Measurements from ENCODE around the gene PPP2R2D. TPM values are rescaled to one million over a fixed set of nuclear protein-coding genes. Genes with fewer than 3 reads are reported as not detected.

Gene PPP2R2D
- total RNA-seq, 1 donor from 2014 or later: 37.4 TPM

DNA sequence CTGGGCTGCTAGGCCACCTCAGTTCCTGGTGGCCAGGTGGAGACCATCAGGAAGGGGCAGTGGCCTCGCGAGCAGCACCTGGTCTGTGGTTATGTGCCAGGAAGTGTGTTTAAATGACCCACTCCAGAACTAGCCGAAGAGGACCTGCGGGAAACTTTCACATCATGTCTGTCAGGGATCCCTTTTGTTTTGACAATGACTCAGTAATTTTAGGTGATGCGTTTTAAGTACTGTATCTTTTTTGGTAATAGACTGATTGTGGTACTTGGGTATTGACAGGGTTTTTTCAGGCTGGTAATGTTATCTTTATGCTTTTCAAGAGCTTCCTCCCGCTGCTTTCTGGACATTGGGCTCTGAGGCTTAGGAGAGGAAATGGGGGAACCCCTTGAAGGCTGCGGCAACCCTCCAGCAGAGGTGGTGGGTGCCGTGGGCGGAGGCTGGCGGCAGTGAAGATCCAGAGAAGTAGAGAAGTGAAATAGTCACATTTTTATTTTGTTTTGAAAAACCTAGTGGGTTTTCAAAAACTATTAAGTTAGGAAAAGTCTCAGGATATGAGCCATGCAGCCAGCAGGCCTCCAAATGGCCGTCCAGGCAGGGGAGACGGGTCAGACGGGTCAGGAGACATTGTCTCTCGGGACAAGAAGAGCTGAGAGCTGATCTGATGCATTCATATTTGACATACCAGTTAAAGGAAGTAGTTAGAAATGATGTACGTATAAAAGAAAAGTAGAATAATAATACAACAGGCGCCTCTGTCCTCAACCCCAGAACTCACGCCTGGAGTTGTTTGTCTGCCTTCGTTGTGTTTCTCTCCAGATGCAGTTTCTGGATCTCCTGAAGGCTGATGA, 27.7 kb downstream of the PPP2R2D start:
- Histone ChIP-seq H3K27me3 (ENCODE audit: control insufficient read depth, insufficient read depth, low read length) (no peaks in the 10 kb centered on the region), H3K4me3 (ENCODE audit: low read depth, low read length) (no peak overlapping the region), H3K36me3 (ENCODE audit: control insufficient read depth, insufficient read depth, low read length) (no peaks in the 10 kb centered on the region)
- DNase-seq (ENCODE audit: low read depth): no peak
- TF ChIP-seq, protein P1, sequence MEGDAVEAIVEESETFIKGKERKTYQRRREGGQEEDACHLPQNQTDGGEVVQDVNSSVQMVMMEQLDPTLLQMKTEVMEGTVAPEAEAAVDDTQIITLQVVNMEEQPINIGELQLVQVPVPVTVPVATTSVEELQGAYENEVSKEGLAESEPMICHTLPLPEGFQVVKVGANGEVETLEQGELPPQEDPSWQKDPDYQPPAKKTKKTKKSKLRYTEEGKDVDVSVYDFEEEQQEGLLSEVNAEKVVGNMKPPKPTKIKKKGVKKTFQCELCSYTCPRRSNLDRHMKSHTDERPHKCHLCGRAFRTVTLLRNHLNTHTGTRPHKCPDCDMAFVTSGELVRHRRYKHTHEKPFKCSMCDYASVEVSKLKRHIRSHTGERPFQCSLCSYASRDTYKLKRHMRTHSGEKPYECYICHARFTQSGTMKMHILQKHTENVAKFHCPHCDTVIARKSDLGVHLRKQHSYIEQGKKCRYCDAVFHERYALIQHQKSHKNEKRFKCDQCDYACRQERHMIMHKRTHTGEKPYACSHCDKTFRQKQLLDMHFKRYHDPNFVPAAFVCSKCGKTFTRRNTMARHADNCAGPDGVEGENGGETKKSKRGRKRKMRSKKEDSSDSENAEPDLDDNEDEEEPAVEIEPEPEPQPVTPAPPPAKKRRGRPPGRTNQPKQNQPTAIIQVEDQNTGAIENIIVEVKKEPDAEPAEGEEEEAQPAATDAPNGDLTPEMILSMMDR (IDR thresholded peaks at IDR 0.05; ENCODE audit: insufficient read depth, low read length, poor library complexity, severe bottlenecking): no peak

DNA sequence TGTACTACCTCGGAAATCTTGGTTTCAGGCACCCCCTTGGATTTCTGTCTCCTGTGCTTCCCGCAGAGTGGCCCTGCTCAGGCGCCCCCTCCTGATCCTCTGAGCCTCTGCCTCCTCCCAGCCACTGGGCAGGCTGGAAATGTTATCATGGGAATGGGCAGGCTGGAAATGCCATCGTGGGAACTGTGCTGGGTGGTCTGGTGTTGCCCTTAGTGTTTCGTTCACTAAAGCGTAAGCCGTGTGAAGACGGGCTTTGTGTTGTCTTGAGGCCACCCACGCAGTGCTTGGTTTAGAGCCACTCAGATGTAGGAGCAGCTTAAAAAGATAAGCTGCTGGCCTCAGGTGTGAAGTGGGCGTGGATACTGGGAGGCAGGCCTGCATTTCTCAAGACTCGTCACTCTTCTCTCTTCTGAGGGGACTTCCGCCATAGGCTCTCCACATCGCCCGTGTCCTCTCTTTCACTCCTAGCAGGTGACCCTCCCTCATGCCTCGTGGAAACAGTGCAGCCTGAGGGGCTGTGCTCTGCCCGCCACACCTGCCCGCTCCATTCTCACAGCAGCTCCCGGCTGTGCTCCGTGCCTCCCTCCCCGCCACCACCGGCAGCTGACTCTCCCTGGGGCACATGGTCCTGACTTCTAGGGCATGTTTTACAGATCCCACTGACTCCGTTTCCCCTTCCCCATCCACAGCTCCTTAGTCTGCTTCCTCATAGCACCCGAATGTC, 28.5 kb downstream of the PPP2R2D start:
- Histone ChIP-seq H3K27me3 (ENCODE audit: control insufficient read depth, insufficient read depth, low read length) (no peaks in the 10 kb centered on the region), H3K4me3 (ENCODE audit: low read depth, low read length) (no peak overlapping the region), H3K36me3 (ENCODE audit: control insufficient read depth, insufficient read depth, low read length) (no peaks in the 10 kb centered on the region)
- DNase-seq (ENCODE audit: low read depth): no peak
- TF ChIP-seq, protein P1 (IDR thresholded peaks at IDR 0.05; ENCODE audit: insufficient read depth, low read length, poor library complexity, severe bottlenecking): no peak

DNA sequence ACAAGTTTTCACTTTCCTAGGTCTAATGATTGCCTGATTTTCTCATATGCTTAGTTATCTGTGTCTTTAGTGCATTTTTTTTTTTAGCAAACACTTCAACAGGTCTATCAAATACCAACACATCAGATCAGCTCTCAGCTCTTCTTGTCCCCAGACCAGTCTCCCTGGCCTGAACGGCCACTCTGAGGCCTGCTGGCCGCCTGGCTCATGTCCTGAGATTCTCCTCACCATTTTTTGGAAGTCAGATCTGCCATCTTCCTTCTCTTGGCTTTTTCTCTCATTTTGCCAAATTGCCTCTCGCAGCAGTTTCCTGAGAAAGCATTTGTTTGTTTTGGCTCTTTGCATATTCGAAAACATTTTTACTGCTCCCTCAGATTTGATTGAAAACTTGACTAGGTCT, 29.3 kb downstream of the PPP2R2D start:
- TF ChIP-seq, protein P1 (IDR thresholded peaks at IDR 0.05; ENCODE audit: insufficient read depth, low read length, poor library complexity, severe bottlenecking): no peak
- Histone ChIP-seq H3K27me3 (ENCODE audit: control insufficient read depth, insufficient read depth, low read length) (no peaks in the 10 kb centered on the region), H3K36me3 (ENCODE audit: control insufficient read depth, insufficient read depth, low read length) (no peaks in the 10 kb centered on the region), H3K4me3 (ENCODE audit: low read depth, low read length) (no peak overlapping the region)
- DNase-seq (ENCODE audit: low read depth): no peak

DNA sequence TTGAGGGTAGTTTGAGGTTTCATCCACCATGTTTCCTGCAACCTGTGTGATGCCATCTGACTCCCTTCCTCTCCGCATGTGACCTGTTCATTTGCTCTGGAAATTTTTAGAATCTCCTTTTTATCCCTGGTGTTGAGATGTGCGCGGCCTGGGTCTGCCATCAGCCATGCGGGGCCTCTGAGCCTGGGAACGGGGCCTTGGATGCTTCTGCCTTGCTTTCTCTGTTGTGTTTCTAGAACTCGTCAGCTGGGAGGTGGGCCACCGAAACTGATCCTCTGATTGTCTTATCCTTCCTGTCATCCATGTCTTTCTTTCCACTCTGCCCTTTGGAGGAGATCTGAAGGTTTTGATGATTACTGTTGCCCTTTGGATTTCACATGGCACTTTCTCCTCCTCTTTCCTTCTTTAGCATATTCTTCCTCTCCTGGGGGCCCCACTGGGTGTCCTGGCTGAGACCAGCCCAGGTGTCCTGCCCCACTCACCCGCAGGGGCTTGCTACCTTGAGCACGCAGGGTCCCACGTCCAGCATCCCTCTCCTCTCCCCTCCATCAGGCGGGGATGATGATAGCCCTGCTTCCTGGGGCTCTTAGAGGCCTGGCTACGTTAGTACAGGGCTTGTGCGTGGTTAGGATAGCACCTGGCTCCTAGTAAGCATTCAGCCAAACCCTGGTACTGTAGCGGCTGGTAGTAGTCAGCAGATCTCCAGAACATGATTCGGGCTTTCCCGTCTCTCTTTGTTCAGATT, 29.9 kb downstream of the PPP2R2D start:
- TF ChIP-seq, protein P1 (IDR thresholded peaks at IDR 0.05; ENCODE audit: insufficient read depth, low read length, poor library complexity, severe bottlenecking): no peak
- DNase-seq (ENCODE audit: low read depth): no peak
- Histone ChIP-seq H3K27me3 (ENCODE audit: control insufficient read depth, insufficient read depth, low read length) (no peaks in the 10 kb centered on the region), H3K36me3 (ENCODE audit: control insufficient read depth, insufficient read depth, low read length) (no peaks in the 10 kb centered on the region), H3K4me3 (ENCODE audit: low read depth, low read length) (no peak overlapping the region)

DNA sequence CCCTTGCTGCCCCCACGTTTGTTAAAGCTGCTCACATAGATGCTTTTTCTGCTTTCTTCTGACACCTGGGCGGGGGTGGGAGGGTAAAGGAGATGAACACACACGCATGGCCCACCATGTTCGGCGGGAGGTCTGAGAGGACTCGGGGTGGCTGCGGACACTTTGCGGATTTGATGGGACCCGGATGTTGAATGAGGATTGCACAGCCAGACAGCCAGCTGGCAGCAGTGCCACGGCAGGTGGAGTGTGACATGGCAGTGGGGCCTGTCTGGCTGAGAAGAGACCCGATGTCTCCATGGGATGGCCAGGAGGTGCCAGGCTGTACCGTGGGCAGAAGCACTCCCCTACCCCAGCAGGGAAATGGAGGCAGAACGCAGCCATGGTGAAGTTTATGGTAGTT, 31.2 kb downstream of the PPP2R2D start:
- H3K27me3 ChIP-seq (ENCODE audit: control insufficient read depth, insufficient read depth, low read length): no peaks in the 10 kb centered on the region
- DNase-seq (ENCODE audit: low read depth): no peak
- H3K36me3 ChIP-seq (ENCODE audit: control insufficient read depth, insufficient read depth, low read length): no peaks in the 10 kb centered on the region
- TF ChIP-seq, protein P1 (IDR thresholded peaks at IDR 0.05; ENCODE audit: insufficient read depth, low read length, poor library complexity, severe bottlenecking): no peak
- no peak overlapping the region for H3K4me3 ChIP-seq (ENCODE audit: low read depth, low read length)
